IPS DF 6.9 (cell line): ENCODE data around the gene MSX2.

Experiments
- DNase-seq: peaks from one replicate; pipeline ENCODE4 v3.0.0-alpha.2; 2013; ENCODE audit warnings: low read depth, low spot score
- H3K27ac ChIP-seq: one replicate; pipeline ENCODE4 v1.5.1; 2013; ENCODE audit warnings: low read length, control low read depth
- H3K27me3 ChIP-seq: 2 replicates; pipeline ENCODE4 v1.6.1; 2013; ENCODE audit warnings: mild to moderate bottlenecking, low read length; ENCODE audit not compliant: control insufficient read depth, insufficient read depth
- H3K36me3 ChIP-seq: 2 replicates; pipeline ENCODE4 v1.6.1; 2013; ENCODE audit warnings: low read length; ENCODE audit not compliant: control insufficient read depth, insufficient read depth
- H3K4me1 ChIP-seq: 2 replicates; pipeline ENCODE4 v1.6.1; 2013; ENCODE audit warnings: low read length; ENCODE audit not compliant: control insufficient read depth, insufficient read depth
- H3K4me3 ChIP-seq: 2 replicates; pipeline ENCODE4 v1.5.1; 2013; ENCODE audit warnings: mild to moderate bottlenecking, low read length
- H3K9me3 ChIP-seq: 2 replicates; pipeline ENCODE4 v1.6.1; 2013; ENCODE audit warnings: low read length, inconsistent platforms; ENCODE audit not compliant: control insufficient read depth, insufficient read depth
- WGBS: extraction: QIAGEN DNeasy Blood & Tissue Kit; methylation state at CpG from one replicate; pipeline ENCODE4 v1.1.7; 2013; ENCODE audit warnings: mixed read lengths, missing lambda C conversion rate; ENCODE audit not compliant: insufficient read length, insufficient coverage; 5-methylcytosine and 5-hydroxymethylcytosine counted together

The MSX2 gene

DNA sequence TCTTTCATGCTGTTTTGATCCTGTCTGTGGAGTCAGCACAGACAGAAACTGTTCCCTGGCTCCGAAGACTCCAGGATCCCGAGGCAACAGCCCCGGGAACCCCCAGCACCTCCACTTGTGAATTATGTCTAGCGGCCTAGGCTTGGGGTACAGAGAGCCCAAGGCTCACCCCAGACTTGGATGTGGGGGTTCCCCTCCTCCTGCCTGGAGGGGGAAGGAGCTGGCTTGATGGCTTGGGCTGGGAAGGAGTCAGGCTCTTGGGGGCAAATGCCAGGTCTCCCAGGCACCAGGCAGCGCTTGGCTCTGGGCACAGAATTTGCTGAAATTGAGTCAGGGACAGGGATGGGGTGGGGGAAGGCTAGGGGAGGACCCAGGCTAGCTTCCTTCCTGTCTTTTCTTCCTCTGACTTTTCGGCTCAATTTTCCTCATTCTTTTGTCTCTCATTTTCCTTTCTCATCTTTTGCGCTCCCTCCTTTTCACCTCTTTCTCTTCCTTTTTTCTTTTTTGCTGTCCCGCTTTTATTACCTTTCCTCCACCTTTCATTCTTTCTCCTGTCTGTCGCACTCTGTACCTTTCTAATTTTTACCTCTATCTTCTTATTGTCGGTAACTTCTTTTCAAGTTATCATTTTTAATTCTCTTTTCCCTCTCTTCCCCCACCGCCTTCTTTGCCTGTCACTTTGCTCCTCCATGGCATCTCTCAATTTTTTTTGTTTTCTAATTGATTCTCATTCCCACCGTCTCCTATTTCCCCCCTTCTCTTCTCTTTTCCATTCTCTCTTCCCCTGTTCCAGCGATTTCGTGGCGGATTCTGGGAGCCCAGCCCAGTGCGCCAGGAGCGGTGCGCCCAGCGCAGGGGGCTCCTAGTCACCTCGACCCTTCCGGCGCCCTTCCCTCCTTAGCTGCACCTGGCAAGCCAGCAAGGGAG is 10.5 kb downstream of the MSX2 start:
- peaks cover 67% of the 10 kb centered on the region for H3K27me3 ChIP-seq
- H3K9me3 ChIP-seq, result no peaks in the 10 kb centered on the region
- DNase-seq, result no peak
- peaks cover 6% of the 10 kb centered on the region for H3K4me1 ChIP-seq
- H3K27ac ChIP-seq, result no peak overlapping the region
- WGBS, result no CpG with 5 or more reads among the region's 22 CpGs
- peak overlapping the region; percentile 38; the same call in 1 of the 2 replicates for H3K4me3 ChIP-seq
- H3K36me3 ChIP-seq, result no peaks in the 10 kb centered on the region

DNA sequence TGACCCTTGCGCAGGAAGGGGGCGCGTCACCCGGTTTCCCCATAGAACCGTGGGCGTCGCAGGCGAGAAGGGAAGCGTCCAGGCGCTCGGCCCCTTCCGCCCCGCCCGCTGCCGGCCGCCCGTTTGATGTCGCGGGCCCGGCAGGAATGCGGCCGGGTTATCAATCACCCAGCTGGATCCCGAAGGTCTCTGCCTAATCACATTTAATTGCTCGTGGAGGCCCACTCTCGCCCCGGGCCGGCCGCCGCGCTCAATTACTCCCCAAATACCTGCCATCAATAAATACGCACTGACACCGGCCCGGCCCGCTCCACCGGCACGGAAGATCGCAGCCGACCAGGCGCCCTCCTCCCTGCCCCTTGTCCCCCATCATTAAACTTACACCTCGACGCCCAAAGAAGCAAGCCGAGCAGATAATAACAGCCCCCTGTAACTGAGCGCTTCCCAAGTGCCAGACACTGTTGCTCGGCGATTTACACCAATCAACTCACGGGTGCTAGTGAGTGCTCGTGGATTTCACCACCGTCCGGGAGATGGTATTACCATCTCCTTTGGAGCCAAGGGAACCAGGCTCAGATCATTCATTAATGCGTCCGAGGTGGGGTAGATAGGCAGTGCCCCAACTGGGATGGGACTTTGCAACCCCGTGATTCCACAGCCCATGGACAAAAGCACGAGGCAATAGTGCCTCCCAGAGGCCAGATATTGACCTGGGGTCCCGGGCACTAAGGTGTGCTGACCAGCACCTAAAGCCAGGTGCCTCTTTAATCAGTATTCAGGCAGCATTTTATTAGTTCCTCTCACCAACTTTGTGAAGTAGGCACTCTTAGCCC is 11.3 kb downstream of the MSX2 start:
- H3K27ac ChIP-seq, result no peak overlapping the region
- WGBS, result no CpG with 5 or more reads among the region's 54 CpGs
- H3K9me3 ChIP-seq, result no peaks in the 10 kb centered on the region
- peaks cover 6% of the 10 kb centered on the region for H3K4me1 ChIP-seq
- H3K36me3 ChIP-seq, result no peaks in the 10 kb centered on the region
- H3K27me3 ChIP-seq, result peaks cover 62% of the 10 kb centered on the region
- H3K4me3 ChIP-seq, result peak overlapping the region; percentile 38; the same call in 1 of the 2 replicates
- DNase-seq, result no peak

DNA sequence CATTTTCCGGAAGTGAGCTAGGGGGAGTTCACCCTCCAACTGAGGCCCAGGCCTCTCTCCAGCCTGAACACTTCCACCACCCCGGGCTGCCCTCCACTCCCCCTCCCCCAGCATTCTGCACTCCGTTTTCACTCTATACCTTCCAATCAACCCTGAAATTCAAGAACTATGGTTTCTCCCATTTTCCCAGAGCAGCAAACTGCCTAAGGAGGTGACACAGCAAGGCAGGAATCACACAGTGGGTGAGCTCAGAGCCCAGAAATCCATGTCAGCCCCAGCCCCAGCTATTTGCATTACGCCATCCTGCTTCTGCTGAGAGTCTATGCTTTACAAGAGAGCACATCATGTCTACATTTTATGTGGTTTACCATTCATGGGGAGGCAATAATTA is 11.9 kb downstream of the MSX2 start:
- H3K9me3 ChIP-seq, result no peaks in the 10 kb centered on the region
- H3K36me3 ChIP-seq, result no peaks in the 10 kb centered on the region
- no peak overlapping the region for H3K27ac ChIP-seq
- peaks cover 56% of the 10 kb centered on the region for H3K27me3 ChIP-seq
- WGBS, result no CpG with 5 or more reads among the region's 4 CpGs
- no peak overlapping the region for H3K4me3 ChIP-seq
- peaks cover 6% of the 10 kb centered on the region for H3K4me1 ChIP-seq
- DNase-seq, result no peak

DNA sequence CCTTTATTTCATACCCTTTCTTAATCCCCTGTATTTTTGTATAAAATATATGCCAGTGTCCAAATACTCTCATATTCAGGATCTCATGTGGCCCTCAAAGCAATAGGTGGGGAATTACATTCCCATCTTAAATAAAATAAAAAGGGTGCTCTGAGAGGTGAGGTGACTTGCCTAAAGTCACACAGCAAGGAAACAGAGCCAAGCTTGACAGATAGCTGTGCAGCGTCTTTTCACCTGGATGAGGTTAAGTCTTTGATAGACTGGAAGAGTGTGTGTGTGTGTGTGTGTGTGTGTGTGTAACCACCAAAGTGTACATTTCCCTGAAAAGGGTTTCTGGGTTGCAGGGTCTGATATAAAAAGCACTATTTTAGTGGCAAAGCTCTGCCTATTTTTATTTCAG is 12.4 kb downstream of the MSX2 start:
- no CpG with 5 or more reads among the region's 1 CpG for WGBS
- Histone ChIP-seq H3K9me3 (no peaks in the 10 kb centered on the region), H3K4me1 (peaks cover 6% of the 10 kb centered on the region), H3K36me3 (no peaks in the 10 kb centered on the region), H3K27ac (no peak overlapping the region), H3K4me3 (no peak overlapping the region), H3K27me3 (peaks cover 51% of the 10 kb centered on the region)
- DNase-seq, result no peak

DNA sequence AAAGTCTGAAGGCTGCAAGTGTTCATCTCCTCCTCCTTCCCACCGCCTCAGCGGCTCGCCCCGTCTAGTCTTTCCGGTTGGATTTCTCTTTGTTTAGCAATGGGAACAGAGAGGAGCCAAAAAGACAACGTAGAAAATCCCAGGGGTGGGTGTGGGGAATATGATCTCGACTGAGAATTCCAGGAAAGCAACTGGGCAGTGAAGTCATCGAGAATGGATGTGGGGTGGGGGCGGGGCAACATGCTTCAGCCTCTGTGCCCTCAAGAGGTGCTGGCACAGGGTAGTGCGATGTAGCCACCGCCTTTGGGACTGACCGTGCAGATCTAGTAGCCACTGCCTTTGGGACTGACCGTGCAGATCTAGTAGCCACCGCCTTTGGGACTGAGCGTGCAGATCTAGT is 12.9 kb downstream of the MSX2 start:
- Histone ChIP-seq H3K36me3 (no peaks in the 10 kb centered on the region), H3K27me3 (peaks cover 46% of the 10 kb centered on the region), H3K27ac (no peak overlapping the region), H3K4me3 (no peak overlapping the region), H3K4me1 (peaks cover 5% of the 10 kb centered on the region), H3K9me3 (no peaks in the 10 kb centered on the region)
- no peak for DNase-seq
- WGBS, result no CpG with 5 or more reads among the region's 15 CpGs

DNA sequence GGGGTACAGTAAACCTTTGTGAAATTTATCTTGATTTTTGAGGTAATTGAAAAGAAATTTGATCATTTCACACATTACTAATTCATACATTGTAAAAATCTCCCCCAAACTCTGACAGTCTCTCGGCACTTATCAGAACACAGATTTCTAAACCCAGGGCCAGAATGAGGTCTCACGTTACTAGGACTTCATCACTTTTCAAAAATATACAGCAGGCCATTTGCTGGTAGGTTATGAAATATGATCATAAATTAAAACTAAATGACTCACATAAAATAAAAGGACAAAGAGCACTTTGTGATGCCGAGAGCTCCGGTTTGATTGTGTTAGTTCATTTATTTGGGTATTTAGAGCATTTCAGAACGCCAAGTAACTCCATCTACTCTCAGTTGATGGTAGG is 17.0 kb downstream of the MSX2 start:
- H3K4me1 ChIP-seq, result no peaks in the 10 kb centered on the region
- H3K27me3 ChIP-seq, result peaks cover 11% of the 10 kb centered on the region
- no peak overlapping the region for H3K4me3 ChIP-seq
- WGBS, result no CpG with 5 or more reads among the region's 5 CpGs
- H3K36me3 ChIP-seq, result no peaks in the 10 kb centered on the region
- H3K9me3 ChIP-seq, result no peaks in the 10 kb centered on the region; the same call in 1 of the 2 replicates
- no peak for DNase-seq
- H3K27ac ChIP-seq, result no peak overlapping the region

DNA sequence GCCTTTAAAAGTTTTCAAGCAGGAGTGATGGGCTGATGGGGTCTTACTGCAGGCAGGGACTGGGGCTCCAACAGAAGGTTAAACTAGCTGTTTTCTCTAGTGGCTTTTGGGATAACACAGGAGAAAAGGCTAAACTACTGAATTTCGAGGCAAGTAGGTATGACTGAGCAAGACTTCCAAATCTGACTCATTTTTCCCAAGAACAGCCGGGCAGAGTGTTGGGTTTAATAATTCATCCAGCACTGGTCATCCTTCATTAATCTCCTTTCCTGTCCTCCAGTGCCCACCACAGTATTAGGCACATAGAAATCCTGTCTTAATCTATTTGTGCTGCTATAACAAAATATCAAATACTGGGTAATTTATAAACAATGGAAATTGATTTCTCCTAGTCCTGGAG is 20.5 kb downstream of the MSX2 start:
- no peaks in the 10 kb centered on the region for H3K36me3 ChIP-seq

DNA sequence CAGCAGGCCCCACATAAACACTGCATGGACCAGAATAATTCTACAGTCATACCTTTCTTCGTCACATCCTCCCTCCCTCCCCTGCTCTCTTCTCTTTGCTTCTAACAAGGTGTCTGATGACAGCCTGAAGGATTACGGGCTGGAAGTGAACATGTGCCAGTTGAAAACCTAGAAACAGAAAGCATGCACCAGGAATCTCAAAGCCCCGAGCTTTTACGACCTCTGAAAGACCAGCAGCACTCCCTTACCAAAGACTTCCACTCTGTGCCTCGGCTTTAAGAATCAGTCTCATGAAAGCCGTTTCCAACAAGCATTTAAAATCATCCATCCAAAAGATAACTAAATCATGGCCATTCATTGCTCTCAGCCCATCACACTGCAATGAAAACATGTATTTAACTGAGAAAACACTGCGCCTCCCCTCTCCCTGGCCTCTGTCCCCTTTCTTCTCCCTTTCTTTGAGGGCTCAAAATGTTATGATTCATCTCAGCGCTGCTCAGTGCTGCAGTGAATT is 21.3 kb downstream of the MSX2 start:
- no peak overlapping the region for H3K4me3 ChIP-seq
- WGBS, result no CpG with 5 or more reads among the region's 8 CpGs

More for the DNA sequence above, 20.5 kb downstream of the MSX2 start:
- WGBS, result no CpG with 5 or more reads among the region's 2 CpGs
- DNase-seq, result no peak
- Histone ChIP-seq H3K4me1 (no peaks in the 10 kb centered on the region), H3K9me3 (no peaks in the 10 kb centered on the region; the same call in 1 of the 2 replicates), H3K27me3 (peaks cover 7% of the 10 kb centered on the region), H3K27ac (no peak overlapping the region), H3K4me3 (no peak overlapping the region)

DNA sequence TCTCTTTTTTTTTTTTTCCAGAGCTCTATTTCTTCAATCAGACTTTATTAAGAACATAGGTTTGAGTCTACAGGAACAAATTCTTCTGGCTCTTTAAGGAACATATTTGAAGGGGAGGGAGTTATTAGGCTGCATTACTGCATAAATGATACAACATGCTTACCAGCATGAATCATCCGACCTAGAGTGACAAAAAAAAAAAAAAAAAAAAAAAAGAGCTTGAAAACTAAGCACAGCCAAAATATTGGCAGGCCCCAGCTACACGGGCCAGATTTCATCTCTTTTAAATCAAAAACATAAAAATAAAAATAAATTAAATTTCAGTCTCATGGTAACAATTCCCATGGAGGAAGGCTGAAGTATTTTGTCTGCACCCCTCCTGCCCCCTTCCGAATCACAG is 26.3 kb downstream of the MSX2 start:
- no CpG with 5 or more reads among the region's 3 CpGs for WGBS
- Histone ChIP-seq H3K27me3 (peaks cover 19% of the 10 kb centered on the region), H3K9me3 (no peaks in the 10 kb centered on the region), H3K36me3 (no peaks in the 10 kb centered on the region), H3K4me3 (peak overlapping the region; percentile 59; the same call in 1 of the 2 replicates), H3K27ac (no peak overlapping the region), H3K4me1 (no peaks in the 10 kb centered on the region)
- DNase-seq, result no peak

More for the DNA sequence above, 21.3 kb downstream of the MSX2 start:
- no peak overlapping the region for H3K27ac ChIP-seq
- no peak for DNase-seq
- no peaks in the 10 kb centered on the region for H3K4me1 ChIP-seq
- no peaks in the 10 kb centered on the region for H3K36me3 ChIP-seq
- H3K27me3 ChIP-seq, result peaks cover 14% of the 10 kb centered on the region
- H3K9me3 ChIP-seq, result no peaks in the 10 kb centered on the region; the same call in 1 of the 2 replicates
